HG03139 (cell line): ENCODE results near the gene VWA2.
A peak's percentile ranks its signal among the peaks of the same experiment; 100 is the strongest.

Source experiments
- ATAC-seq: cut with Tn5 transposase; IDR thresholded peaks from one replicate; pipeline ENCODE4 v1.9.1; 2021; ENCODE audit not compliant: unreplicated experiment

VWA2 gene

DNA sequence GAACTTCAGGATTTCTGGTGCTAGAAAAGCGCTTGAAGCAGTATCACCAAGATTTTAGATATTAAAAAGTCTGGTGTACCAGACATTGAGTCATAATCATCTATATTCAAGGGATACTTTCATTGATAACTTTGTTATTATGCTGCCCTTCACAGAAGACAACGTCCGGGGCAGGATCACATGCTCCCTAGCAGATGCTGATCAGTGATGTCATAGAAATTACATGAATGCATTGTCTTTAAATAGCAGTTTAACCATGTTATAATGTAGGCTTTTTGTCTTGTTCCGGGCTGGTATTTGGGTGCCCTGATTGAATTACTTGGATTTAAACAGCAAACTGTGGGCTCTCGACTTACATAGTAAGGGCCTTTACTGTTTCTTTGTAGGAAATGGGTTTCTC is 54.0 kb downstream of the VWA2 start:
- ATAC-seq = no peak

DNA sequence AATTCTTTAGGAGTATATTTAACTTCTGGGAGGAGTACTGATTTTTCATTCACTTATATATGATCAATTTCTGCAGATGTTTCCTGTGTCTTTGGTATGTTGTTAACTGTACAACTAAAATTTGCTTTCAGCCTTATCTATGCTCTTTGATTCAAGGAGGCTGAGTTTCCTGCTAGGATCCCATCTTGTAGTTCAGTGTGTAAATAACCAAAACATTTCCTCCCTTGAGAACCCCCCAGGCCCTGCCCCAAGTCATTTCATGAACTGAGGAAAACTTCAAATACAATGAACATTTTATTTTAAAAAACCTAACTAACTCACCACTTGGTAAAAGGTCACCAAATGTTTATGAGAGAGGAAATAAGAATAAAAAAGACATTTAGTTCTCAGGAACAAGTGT is 55.5 kb downstream of the VWA2 start:
- ATAC-seq = no peak

DNA sequence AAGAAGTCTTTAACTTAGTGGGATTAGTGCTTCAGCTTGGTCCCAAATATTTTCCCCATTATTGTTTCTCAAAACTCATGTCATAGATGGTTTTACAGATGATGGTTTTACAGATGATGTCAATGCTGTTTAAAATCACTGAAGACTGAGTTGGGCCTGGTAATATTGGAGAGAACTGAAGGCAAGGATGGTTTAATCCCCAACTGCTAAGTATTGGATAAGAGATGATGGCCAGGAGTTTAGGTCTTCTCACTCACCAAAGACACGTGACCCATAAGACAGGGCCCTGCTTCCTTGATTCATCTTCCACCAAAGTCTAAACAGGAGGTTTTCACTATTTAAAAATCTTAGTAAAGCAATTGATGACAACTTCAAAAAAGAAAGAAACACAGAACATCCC is 56.3 kb downstream of the VWA2 start:
- ATAC-seq = no peak

DNA sequence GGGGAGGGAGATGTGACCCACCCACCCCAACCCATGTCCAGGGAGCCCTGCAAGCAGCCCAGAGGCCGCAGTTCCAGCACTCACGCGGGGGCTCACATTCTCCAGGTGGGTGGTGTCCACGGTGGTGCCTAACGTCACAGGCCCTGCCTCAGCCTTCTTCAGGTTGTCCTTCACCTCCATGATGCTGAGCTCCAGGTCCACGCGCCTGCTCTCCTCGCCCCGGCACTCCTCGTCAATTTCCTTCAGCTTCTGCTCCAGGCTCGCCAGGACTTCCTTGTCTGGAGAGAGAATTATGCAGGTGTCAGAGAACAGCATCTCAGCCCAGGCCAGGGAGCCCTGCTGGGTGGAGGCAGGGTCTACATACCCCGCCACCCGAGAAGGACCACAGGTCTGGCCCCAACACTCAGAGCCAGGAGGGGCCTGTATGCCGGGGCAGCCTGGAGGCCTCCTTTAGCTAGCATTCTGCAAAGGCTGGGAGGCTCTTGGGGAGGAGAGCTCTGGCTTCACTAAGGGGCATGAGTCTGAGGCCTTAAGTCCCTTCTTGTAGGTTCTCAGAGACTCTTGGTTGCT is 58.2 kb downstream of the VWA2 start:
- ATAC-seq = no peak

DNA sequence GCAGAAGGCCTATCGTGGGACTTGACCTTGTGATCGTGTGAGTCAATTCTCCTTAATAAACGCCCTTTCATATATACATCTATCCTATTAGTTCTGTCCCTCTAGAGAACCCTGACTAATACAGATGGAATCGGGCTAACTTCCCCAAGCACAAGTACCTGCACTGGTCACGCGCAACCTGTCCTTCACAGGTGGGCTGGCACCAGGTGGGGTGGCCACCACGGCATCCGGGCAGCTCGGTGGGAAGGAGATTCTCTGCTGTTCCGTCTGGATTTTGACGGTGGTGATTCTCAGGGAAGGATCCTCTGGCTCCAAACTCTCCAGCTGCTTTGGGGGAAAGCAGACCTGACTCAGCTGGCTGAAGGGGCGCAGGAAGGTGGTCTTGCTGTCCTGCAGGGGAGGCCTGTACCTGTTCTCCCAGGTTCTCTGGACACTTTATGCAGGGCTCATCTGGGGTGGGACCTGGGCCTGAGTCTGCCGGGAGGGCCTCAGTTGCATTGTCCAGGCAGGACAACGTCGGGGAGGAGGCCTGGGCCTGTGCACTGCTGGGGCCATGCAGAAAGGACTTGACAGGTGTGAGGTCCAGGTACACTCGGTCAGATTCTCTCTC is 61.1 kb downstream of the VWA2 start:
- ATAC-seq = no peak

DNA sequence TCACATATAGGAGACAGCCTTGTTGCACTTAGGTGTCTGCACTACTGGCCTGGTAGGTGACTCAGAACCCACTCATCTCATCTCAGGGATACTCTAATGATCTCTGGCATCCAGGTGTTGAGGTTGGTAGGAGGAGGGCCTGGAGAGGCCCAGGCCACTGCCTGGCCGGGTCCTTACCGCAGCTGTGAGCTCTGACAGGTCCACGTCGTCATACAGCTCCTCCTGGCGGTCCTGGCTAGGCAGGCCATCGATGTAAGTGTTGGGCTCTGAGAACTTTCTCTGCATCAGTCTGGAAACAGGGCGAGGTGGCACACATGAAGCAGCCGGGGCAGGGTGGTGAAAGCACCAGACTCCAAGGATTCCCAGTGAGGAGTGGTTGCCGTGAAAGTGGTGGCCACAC is 62.1 kb downstream of the VWA2 start:
- no peak for ATAC-seq

DNA sequence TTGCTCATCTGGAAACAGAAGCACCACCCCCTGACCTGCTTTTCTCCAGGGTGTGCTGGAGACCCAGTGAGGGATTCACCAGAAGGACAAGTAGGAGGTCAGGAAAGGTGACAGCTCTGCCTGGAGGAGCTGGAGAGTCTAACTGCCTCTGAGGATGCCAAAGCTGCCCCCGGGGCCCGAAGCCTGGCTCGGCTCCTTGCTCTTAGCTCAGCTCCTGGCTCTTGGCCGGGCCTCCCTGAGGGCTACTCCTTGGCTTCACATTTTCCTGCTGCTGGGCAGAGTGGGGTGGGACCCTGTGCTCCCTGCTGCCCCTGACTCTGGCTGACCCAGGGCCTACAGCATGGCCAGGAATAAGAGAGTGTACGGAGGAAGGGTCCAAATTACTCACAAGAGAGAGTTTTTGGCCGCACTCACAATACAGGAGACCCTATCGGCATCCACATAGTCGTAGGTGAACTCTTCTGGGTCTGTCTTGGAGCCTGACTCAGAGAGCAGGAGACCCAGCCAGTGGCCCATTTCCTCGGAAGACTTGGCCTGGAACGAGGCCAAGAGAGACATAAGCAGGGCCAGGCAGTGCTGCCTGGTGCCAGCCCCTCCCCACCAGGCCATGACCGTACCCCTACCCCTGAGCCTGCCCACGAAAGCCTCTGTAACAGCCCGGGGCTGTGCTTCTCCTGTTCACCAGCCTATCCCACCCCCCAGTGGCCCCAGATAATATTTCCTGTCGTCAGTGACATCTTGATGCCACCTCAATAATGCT is 63.1 kb downstream of the VWA2 start:
- ATAC-seq = no peak

DNA sequence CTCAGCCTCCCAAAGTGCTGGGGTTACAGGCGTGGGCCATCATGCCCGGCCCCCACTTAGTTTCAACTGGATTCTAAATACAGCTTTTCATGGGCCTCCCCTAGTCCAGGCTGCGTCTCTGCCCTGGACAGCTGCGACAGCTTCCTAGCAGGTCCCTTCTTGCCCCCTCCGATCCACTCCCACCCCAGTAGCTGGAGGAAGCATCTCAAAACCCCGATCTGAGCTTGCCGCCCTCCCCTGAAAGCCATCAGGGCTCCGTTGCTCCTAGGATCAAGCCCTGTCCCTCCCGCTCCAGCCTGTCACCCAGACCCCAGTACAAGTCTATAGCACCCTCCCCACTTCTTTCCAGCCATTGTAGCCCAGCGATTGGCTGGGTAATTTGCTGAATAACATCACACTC is 64.5 kb downstream of the VWA2 start:
- peak; percentile 7 for ATAC-seq

DNA sequence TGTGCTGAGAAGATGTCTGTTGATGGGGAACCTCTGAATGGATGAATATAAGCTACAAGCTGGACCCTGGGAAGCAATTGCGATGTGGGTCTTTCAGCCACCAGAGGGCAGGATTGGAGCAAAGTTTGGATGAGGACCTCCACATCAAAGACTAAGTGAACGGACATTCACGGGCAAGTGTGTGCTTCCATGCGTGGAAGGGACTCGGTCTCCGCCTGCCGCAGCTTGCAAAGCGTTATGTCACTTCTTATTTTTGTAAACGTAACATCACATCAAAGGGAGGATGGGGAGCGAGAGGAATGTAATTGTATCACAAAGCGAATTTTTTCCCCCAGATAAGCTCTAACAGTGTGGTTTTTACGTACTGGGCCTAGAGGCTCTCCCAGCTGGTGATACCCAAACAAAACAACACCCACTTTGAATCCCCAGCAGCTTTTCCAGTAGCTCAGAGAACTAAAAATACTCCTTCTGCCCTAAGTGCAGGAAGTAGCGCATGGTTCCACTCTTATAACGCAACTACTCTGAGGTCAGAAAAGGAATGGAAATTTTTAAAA is 65.0 kb downstream of the VWA2 start:
- peak; percentile 74 for ATAC-seq

DNA sequence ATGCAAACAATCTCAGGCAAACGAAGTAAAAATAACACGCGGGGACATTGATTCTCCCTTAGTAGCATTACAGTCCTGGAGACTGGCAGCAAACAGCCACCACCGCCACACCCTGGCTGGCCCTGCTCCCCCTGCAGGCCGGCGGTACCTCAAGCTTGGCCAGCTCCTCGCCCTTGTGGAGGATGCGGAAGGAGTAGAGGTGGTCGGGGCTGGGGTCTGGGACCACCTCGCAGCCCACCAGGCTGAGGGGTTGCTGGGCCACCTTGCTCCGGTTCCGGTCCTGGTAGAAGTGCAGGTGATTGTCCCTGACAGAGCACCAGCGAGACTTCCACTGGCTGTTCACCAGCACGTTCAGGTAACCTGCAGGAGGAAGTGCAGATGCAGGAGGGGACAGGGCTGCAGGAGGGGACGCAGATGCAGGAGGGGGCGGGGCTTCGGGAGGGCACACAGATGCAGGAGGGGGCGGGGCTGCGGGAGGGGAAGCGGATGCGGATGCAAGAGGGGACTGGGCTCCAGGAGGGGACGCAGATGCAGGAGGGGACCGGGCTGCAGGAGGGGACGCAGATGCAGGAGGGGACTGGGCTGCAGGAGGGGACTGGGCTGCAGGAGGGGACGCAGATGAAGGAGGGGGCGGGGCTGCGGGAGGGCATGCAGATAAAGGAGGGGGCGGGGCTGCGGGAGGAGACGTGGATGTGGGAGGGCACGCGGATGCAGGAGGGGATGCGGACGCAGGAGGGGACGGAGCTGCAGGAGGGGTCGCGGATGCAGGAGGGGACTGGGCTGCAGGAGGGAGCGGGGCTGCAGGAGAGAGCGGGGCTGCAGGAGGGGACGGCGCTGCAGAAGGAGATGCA is 65.7 kb downstream of the VWA2 start:
- peak; percentile 68 for ATAC-seq

DNA sequence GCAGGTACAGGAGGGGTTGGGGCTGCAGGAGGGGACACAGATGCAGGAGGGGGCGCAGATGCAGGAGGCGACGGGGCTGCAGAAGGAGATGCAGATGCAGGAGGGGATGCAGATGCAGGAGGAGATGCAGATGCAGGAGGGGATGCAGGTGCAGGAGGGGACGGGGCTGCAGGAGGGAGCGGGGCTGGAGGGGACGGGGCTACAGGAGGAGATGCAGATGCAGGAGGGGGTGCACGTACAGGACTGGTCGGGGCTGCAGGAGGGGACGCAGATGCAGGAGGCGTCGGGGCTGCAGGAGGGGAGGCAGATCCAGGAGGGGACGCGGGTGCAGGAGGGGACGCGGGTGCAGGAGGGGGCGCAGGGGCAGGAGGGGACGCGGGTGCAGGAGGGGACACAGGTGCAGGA is 66.5 kb downstream of the VWA2 start:
- ATAC-seq = no peak

DNA sequence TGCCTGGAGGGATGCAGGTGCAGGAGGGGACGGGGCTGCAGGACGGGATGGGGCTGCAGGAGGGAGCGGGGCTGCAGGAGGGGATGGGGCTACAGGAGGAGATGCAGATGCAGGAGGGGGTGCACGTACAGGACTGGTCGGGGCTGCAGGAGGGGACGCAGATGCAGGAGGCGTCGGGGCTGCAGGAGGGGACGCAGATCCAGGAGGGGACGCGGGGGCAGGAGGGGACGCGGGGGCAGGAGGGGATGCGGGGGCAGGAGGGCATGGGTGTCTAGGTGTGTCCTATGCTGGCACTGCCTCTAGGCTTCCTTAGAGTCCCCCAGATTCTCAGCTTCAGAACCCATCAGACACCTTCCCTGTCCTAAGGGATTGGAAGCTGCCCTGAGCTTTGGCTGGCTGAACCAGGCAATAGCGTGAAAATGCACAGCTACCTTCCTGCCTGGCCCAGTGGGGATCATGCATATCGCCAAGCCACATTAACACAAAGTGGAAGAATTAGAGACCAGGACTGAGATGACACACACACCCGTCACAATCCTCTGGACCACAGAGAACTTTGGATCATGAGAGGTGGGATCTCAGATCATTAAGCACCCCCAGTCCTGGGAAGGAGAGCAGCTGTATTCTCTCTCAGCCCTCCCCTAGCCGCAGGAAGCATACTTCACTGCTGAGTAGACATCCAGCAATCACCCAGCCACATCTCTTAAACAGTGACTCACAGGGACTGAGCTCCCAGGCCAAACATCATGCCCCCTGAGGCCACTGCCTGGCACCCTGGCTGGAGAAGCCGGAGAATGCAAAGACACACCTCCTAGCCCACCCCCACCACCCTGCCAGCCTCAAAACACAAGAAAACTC is 67.3 kb downstream of the VWA2 start:
- no peak for ATAC-seq

DNA sequence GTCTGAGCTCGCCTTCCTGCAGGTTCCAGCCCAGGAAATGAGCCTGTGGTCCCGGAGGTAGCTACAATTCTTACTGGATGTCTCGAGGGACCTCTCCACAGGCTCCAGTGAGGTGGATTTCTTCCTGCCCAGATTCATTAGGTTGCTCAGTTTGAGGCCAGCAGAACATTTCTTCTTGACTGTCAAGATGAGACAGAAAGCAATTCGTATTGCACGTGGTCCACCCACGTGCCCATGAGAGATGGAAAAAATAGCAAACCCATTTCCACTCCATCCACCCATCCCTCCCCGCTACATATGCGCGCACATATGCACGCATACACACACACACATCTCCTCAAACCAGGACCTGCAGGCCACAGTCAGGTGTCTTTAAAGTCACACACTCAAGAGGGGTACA is 68.7 kb downstream of the VWA2 start:
- no peak for ATAC-seq

DNA sequence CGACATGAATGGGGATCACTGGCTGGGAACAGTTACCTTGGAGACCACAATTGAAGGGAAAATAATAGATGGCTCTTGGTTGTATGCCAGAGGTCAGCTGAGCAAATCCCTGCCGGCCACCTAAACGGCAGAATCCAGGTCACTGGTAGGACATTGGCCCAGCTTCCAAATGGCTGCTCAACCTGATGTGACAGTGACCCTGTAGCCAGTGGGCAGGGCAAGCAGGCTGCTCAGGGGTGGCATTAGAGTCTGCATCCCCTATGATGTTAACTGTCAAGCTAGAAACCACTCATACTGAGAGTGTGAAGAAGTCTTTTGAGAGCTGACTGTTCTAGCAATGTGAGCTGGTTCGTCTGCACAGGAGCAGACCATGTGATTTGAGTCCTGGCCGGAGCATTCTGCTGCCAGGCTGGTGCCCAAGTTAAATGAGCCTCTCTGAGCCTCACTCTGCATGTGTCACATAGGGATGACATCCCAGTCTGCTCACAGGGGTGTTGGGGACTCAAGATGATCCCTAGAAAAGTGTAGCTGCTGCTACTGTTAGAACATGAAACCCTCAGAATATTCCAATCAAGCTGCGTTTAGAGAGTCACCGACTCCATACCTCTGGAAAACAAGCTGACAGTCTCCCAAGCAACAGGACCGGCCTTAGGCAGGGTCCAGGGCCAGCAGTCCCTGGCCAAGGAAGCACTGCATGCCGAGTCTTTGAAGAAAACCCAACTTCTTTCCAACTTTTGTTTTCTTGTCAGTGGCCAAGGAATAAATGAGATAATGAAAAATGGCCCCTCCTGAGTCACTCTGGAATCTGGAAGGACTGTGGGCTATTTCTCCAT is 69.7 kb downstream of the VWA2 start:
- ATAC-seq = no peak

DNA sequence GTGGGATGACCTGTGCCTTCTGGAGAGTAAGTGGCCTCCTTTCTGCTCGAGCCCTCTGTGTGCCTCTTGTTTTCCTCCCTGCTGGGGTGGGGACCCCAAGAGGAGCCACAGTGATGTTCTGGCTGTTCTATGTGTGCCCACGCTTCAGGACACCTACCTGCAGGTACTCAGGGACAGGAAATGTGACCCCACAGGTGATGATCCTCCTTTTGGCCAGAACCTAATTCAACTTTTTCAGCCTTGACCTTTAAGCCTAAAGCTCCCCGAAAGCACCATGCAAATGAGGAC is 70.3 kb downstream of the VWA2 start:
- ATAC-seq = no peak

DNA sequence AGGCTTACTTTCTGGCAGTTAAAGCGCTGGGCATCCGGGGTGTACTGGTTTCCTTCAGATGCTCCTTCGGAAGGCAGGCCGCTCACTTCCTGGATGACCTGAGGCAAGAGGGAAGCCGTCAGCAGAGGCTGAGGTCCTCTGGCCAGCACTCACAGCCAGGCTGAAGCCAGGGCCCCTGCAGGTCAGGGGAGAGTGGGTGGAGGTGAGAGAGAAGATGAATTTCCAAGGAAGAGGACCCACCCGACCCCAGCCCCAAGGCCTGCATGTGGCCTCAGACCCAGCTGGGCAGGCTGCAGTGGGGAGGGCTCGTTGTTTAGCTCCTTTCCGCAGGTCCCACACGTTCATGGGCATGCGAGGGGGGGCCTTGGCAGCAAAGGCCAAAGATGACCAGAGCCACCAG is 71.3 kb downstream of the VWA2 start:
- no peak for ATAC-seq

DNA sequence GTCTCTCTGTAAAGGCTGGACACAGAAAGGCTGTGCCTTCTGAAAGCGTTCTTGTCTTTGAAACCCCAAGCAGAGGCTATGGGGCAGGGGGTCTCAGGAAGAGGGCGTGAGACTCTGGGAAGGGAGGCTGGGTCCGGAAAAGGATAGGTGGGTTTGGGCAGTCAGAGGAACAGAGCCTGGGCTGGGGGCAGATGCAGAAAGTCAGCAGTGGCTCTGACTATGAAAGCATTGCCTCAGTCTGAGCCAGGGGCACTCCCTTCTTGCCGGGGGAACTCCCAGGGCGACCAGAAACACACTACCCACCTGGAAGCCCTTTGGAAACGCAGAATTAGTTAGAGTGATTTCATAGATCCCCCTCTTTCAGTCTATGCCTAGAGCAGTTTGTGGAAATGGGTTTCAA is 72.0 kb downstream of the VWA2 start:
- ATAC-seq = no peak

DNA sequence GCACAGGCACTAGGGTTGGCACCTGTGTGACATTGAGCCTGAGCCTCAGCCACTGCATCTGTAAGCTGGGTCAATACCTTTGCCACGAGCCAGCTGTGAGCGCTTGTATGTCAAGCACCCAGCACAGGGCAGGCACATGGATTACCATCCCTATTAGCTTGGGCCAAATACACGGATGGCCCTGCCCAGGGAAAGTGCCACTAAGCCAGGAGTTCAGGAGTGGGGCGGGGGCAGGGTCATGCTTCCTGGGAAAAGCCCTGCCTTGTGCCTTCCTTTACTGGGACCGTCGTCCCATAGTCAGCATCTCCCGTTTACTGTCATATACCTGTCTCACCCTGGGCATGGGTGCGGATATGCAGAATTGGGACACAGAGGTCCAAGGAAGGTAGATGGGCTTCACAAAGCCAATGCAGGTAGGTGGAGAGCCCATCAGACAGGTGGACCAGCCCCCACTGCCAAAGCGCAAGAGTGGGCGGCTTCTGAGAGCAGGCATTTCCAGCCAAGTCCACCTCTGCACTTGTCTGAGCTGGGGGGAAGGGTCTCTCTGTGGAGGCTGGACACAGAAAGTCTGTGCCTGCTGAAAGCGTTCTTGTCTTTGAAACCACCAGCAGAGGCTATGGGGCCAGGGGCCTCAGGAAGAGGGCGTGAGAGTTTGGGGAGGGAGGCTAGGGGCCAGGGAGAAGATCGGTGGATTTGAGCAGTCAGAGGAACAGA is 72.6 kb downstream of the VWA2 start:
- ATAC-seq = no peak

DNA sequence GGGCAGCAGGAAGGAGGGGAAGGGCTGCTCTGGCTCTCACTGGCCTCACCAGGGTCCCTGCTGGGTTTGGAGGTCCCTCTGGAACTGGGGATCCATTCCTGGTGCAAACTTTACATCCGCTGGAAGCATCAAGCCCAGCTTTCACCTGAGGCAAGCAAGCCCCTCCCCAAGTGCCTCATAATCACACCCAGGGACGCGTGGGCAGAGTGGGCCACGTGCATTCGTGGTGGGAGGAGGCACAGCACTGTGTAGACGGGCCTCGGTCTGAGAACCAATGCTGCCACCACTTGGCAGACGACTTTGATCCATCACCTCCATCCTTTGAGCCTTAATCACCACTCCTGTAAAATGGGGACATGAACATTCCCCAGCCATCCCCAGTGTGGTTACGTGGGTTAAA is 74.1 kb downstream of the VWA2 start:
- no peak for ATAC-seq
